ENCODE data around the gene LGR4. TPM values are rescaled to one million over a fixed set of nuclear protein-coding genes. Genes with fewer than 3 reads are reported as not detected.
A peak's percentile ranks its signal among the peaks of the same experiment; 100 is the strongest.

The LGR4 gene
- total and polyA plus RNA-seq, 2 of the 13 experiments (the other 11 are each of a cell fraction or from before 2014, with no cell fraction given) = 42.1 to 68.7 TPM

GRCh38 chr11:27467181-27467913, 5.2 kb downstream of the LGR4 start:
- ATAC-seq (peak; percentile 41; the same call in 2 of the 3 replicates), FAIRE-seq (peak; percentile 61), DNase-seq (ENCODE audit: low spot score) (peak; percentile 86)
- Histone ChIP-seq H3K4me3 (replicated peaks in 1 of 3; ENCODE audit: insufficient read depth in 1 of 3, low read depth in 2 of 3, low read length in 3 of 3) (peak overlapping the region; percentile 64 to 92 (median 85); a peak in 5 of 6 replicates), H3K4me1 (ENCODE audit: insufficient read depth, low read length) (peaks cover 66% of the 10 kb centered on the region), H3K9me3 (ENCODE audit: low read length) (no peaks in the 10 kb centered on the region), H2AFZ (ENCODE audit: low read length) (no peak overlapping the region), H3K9ac (ENCODE audit: insufficient read depth, low read depth, low read length) (peak overlapping the region; percentile 90), H3K79me2 (ENCODE audit: insufficient read depth, low read length) (peaks cover 97% of the 10 kb centered on the region), H3K27ac (ENCODE audit: extremely low read length, insufficient read depth, low read length) (peak overlapping the region; percentile 90), H4K20me1 (ENCODE audit: insufficient read depth, low read length) (peaks cover 8% of the 10 kb centered on the region), H3K27me3 (ENCODE audit: control insufficient read depth in 1 of 2, insufficient read depth in 2 of 2, low read length in 2 of 2) (no peaks in the 10 kb centered on the region; a peak in 1 of 5 replicates), H3K36me3 (replicated peaks in 1 of 2; ENCODE audit: control insufficient read depth in 1 of 2, insufficient read depth in 2 of 2, low read length in 2 of 2) (peaks cover 0 to 1% of the 10 kb centered on the region in 2 experiments; a peak in 1 of 5 replicates), H3K4me2 (ENCODE audit: low read depth, low read length) (peak overlapping the region; percentile 85)
- ChIA-PET POLR2A (interaction anchor here (1.1 to 1.2 kb wide), 2 partner anchors 44 to 92 kb away, joined by 3 to 4 read pairs; no protein-coding TSS in a partner anchor), CTCF (ENCODE audit: low intra/inter-chr PET ratio, low total read pairs) (no interaction called here)
- 42% methylated on average over 13 of the region's 13 CpGs for WGBS (ENCODE audit: low lambda C conversion rate)
- in situ Hi-C loops (cut with HindIII; ENCODE audit: extremely low pct_ligation_motif_present, low pct_unique_long_range_greater_than_20kb) (loop anchor here (5.0 kb wide), 1 partner anchor 70 kb away; no protein-coding TSS in a partner anchor), intact Hi-C loops (cut with micrococcal nuclease; ENCODE audit: unreplicated experiment) (loop anchor here (2.0 kb wide), 1 partner anchor 73 kb away; no protein-coding TSS in a partner anchor)
- BruUV-seq (replicated peaks) = no TSS peak
- TF ChIP-seq RAD21 (CRISPR knock-in tag; IDR thresholded peaks at IDR 0.05) (no peak), TP53 (CRISPR knock-in tag; conservative IDR thresholded peaks at IDR 0.05) (no peak), POLR2A (IDR thresholded peaks at IDR 0.05; ENCODE audit: insufficient read depth in 1 of 2, low read depth in 2 of 2, low read length in 2 of 2) (0 out of 4 replicates have a peak, but pooled peaks of 1 of the 2 experiments have one; percentile 18), EP300 (IDR thresholded peaks at IDR 0.05; ENCODE audit: low read depth in 2 of 2, low read length in 2 of 2) (peak in 1 of 2 experiments; percentile 58; a peak in 2 of 4 replicates), EP300 (CRISPR knock-in tag; IDR thresholded peaks at IDR 0.05; ENCODE audit: borderline replicate concordance) (no peak), CHD4 (IDR thresholded peaks at IDR 0.05; ENCODE audit: borderline replicate concordance, low read length) (0 out of 2 replicates have a peak, but pooled peaks have one; percentile 66), CREM (IDR thresholded peaks at IDR 0.05) (peak; percentile 40; the same call in 1 of the 2 replicates), CREM (CRISPR knock-in tag; IDR thresholded peaks at IDR 0.05) (no peak), SMYD3 (CRISPR knock-in tag; IDR thresholded peaks at IDR 0.05) (0 out of 2 replicates have a peak, but pooled peaks have one; percentile 74), POLR2AphosphoS5 (IDR thresholded peaks at IDR 0.05; ENCODE audit: low read depth, low read length) (peak; percentile 51; the same call in 1 of the 2 replicates), RARA (CRISPR knock-in tag; IDR thresholded peaks at IDR 0.05) (peak; percentile 50), POLR2G (IDR thresholded peaks at IDR 0.05; ENCODE audit: low read depth, low read length) (no peak), ZNF530 (CRISPR knock-in tag; IDR thresholded peaks at IDR 0.05; ENCODE audit: low read depth) (no peak), DRAP1 (CRISPR knock-in tag; IDR thresholded peaks at IDR 0.05) (peak; percentile 40; the same call in 1 of the 2 replicates), CREB1 (IDR thresholded peaks at IDR 0.05) (no peak), CREB1 (CRISPR knock-in tag; IDR thresholded peaks at IDR 0.05) (0 out of 2 replicates have a peak, but pooled peaks have one; percentile 19), RFXANK (CRISPR knock-in tag; IDR thresholded peaks at IDR 0.05) (no peak), RCOR2 (CRISPR knock-in tag; IDR thresholded peaks at IDR 0.05) (peak; percentile 71), CENPT (CRISPR knock-in tag; IDR thresholded peaks at IDR 0.05; ENCODE audit: low read depth) (no peak), HNRNPUL1 (IDR thresholded peaks at IDR 0.05; ENCODE audit: low read depth, low read length) (peak; percentile 93), TBX2 (CRISPR knock-in tag; IDR thresholded peaks at IDR 0.05; ENCODE audit: borderline replicate concordance) (peak; percentile 30; the same call in 1 of the 2 replicates), FOXA3 (CRISPR knock-in tag; IDR thresholded peaks at IDR 0.05) (peak; percentile 50), BCL6 (CRISPR knock-in tag; IDR thresholded peaks at IDR 0.05) (0 out of 2 replicates have a peak, but pooled peaks have one; percentile 18), MAX (IDR thresholded peaks at IDR 0.05) (0 out of 2 replicates have a peak, but pooled peaks have one; percentile 27), MED1 (CRISPR knock-in tag; IDR thresholded peaks at IDR 0.05) (peak; percentile 71), SALL1 (CRISPR knock-in tag; IDR thresholded peaks at IDR 0.05) (peak; percentile 43), KMT2A (CRISPR knock-in tag; IDR thresholded peaks at IDR 0.05) (no peak), SRSF1 (optimal IDR thresholded peaks at IDR 0.05; ENCODE audit: low read depth, low read length) (no peak)

All from HepG2 (cell line).